ENCODE data around the gene TMX2.

DNA sequence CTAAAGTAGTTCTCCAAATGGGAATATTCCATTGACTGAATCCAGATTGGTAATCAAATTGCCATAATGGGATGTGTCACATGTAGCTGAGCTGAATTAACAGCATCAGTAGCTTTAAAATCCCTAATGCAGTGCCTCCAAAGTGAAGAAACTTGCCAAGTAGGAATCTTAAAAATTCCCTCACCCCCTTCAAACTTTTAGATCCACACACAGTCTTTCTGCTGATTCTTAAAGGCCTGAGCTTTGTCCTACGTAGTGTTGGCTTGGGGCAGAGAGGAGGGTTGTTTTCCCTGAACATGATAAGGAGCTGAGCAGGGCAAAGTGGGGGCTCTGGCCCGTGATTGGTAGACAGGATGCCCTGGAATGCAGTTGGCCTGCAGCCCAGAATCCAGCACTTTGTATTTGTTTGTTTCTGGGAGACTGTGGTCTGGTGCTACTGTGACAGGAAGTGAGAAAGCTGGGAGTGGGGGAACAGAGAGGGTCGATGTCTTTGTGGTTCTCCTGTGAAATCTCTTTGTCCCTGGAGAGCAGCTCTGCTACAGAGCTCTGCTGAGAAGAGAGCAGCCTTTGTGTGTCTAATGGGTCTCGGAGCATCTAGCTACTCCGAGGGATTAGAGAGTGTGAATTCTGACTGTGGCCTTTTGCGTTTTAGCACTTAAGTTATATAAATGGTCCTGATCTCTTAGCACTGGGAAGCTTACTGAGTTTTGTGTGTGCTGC, 66.1 kb downstream of the TMX2 start:
- TF ChIP-seq POLR2AphosphoS5 (IDR thresholded peaks at IDR 0.05; ENCODE audit: low read depth, low read length) = peak; percentile 68
- TF ChIP-seq, protein P1, sequence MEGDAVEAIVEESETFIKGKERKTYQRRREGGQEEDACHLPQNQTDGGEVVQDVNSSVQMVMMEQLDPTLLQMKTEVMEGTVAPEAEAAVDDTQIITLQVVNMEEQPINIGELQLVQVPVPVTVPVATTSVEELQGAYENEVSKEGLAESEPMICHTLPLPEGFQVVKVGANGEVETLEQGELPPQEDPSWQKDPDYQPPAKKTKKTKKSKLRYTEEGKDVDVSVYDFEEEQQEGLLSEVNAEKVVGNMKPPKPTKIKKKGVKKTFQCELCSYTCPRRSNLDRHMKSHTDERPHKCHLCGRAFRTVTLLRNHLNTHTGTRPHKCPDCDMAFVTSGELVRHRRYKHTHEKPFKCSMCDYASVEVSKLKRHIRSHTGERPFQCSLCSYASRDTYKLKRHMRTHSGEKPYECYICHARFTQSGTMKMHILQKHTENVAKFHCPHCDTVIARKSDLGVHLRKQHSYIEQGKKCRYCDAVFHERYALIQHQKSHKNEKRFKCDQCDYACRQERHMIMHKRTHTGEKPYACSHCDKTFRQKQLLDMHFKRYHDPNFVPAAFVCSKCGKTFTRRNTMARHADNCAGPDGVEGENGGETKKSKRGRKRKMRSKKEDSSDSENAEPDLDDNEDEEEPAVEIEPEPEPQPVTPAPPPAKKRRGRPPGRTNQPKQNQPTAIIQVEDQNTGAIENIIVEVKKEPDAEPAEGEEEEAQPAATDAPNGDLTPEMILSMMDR (IDR thresholded peaks at IDR 0.05 in 2 of 3, conservative IDR thresholded peaks at IDR 0.05 in 1 of 3; ENCODE audit: borderline replicate concordance in 1 of 3, insufficient read depth in 1 of 3, low read depth in 2 of 3, low read length in 2 of 3) = no peak
- 0 out of 2 replicates have a peak, but pooled peaks have one; percentile 25 for TF ChIP-seq EGR1 (IDR thresholded peaks at IDR 0.05; ENCODE audit: low read depth)
- TF ChIP-seq TCF7L2 (IDR thresholded peaks at IDR 0.05; ENCODE audit: borderline replicate concordance, extremely low read depth, insufficient read depth, insufficient read length) = peak; percentile 71
- TF ChIP-seq SP1 (IDR thresholded peaks at IDR 0.05; ENCODE audit: low read depth) = peak; percentile 93
- 0 out of 2 replicates have a peak, but pooled peaks have one; percentile 42 for TF ChIP-seq SRF (IDR thresholded peaks at IDR 0.05; ENCODE audit: low read depth)
- no peak for TF ChIP-seq POLR2A (IDR thresholded peaks at IDR 0.05; ENCODE audit: borderline replicate concordance, extremely low read depth, insufficient read depth, insufficient read length)
- TF ChIP-seq, protein P2, sequence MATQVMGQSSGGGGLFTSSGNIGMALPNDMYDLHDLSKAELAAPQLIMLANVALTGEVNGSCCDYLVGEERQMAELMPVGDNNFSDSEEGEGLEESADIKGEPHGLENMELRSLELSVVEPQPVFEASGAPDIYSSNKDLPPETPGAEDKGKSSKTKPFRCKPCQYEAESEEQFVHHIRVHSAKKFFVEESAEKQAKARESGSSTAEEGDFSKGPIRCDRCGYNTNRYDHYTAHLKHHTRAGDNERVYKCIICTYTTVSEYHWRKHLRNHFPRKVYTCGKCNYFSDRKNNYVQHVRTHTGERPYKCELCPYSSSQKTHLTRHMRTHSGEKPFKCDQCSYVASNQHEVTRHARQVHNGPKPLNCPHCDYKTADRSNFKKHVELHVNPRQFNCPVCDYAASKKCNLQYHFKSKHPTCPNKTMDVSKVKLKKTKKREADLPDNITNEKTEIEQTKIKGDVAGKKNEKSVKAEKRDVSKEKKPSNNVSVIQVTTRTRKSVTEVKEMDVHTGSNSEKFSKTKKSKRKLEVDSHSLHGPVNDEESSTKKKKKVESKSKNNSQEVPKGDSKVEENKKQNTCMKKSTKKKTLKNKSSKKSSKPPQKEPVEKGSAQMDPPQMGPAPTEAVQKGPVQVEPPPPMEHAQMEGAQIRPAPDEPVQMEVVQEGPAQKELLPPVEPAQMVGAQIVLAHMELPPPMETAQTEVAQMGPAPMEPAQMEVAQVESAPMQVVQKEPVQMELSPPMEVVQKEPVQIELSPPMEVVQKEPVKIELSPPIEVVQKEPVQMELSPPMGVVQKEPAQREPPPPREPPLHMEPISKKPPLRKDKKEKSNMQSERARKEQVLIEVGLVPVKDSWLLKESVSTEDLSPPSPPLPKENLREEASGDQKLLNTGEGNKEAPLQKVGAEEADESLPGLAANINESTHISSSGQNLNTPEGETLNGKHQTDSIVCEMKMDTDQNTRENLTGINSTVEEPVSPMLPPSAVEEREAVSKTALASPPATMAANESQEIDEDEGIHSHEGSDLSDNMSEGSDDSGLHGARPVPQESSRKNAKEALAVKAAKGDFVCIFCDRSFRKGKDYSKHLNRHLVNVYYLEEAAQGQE (IDR thresholded peaks at IDR 0.05; ENCODE audit: low read depth) = no peak
- no peak for TF ChIP-seq EZH2 (IDR thresholded peaks at IDR 0.05)
- TF ChIP-seq FOSL1 (IDR thresholded peaks at IDR 0.05; ENCODE audit: low read depth) = peak; percentile 48; the same call in 1 of the 2 replicates
